GM19099 (cell line): ENCODE measurements around the gene RAPGEF5.

ENCODE experiments used
- POLR2A ChIP-seq: IDR thresholded peaks from 3 replicates; pipeline ENCODE4 v1.6.1; 2011; ENCODE audit warnings: low read depth; ENCODE audit not compliant: insufficient read length; ENCODE audit errors: extremely low read depth

The RAPGEF5 gene

GRCh38 chr7:22116451-22117030 lies 240.4 kb downstream of the RAPGEF5 start:
- TF ChIP-seq POLR2A = no peak

- no peak for TF ChIP-seq POLR2A
Observed at GRCh38 chr7:22115689-22116088, 241.3 kb downstream of the RAPGEF5 start.

- no peak for TF ChIP-seq POLR2A
Observed at GRCh38 chr7:22114440-22114981, 242.4 kb downstream of the RAPGEF5 start.

GRCh38 chr7:22113041-22113440 lies 243.9 kb downstream of the RAPGEF5 start:
- TF ChIP-seq POLR2A = no peak

- TF ChIP-seq POLR2A = no peak
Observed at GRCh38 chr7:22111661-22112060, 245.3 kb downstream of the RAPGEF5 start.

- TF ChIP-seq POLR2A = no peak
Observed at GRCh38 chr7:22110881-22111280, 246.1 kb downstream of the RAPGEF5 start.

- TF ChIP-seq POLR2A = no peak
Observed at GRCh38 chr7:22110227-22110839, 246.6 kb downstream of the RAPGEF5 start.

GRCh38 chr7:22109761-22110160 lies 247.2 kb downstream of the RAPGEF5 start:
- TF ChIP-seq POLR2A = no peak

GRCh38 chr7:22108151-22108845 lies 248.7 kb downstream of the RAPGEF5 start:
- no peak for TF ChIP-seq POLR2A

GRCh38 chr7:22105550-22105949 lies 251.4 kb downstream of the RAPGEF5 start:
- TF ChIP-seq POLR2A = no peak

GRCh38 chr7:22094413-22095342 lies 262.3 kb downstream of the RAPGEF5 start:
- no peak for TF ChIP-seq POLR2A

GRCh38 chr7:22093936-22094335 lies 263.0 kb downstream of the RAPGEF5 start:
- TF ChIP-seq POLR2A = no peak

- TF ChIP-seq POLR2A = no peak
Observed at GRCh38 chr7:22093001-22093400, 264.0 kb downstream of the RAPGEF5 start.

- TF ChIP-seq POLR2A = no peak
Observed at GRCh38 chr7:22090512-22090911, 266.4 kb downstream of the RAPGEF5 start.

- no peak for TF ChIP-seq POLR2A
Observed at GRCh38 chr7:22090107-22090506, 266.8 kb downstream of the RAPGEF5 start.
